ENCODE data around the gene CFAP46. TPM values are rescaled to one million over a fixed set of nuclear protein-coding genes. Genes with fewer than 3 reads are reported as not detected.
A peak's percentile ranks its signal among the peaks of the same experiment; 100 is the strongest.

CFAP46 gene
- total and polyA plus RNA-seq, 2 experiments from 2014 or later: 3.1 to 5.4 TPM

DNA sequence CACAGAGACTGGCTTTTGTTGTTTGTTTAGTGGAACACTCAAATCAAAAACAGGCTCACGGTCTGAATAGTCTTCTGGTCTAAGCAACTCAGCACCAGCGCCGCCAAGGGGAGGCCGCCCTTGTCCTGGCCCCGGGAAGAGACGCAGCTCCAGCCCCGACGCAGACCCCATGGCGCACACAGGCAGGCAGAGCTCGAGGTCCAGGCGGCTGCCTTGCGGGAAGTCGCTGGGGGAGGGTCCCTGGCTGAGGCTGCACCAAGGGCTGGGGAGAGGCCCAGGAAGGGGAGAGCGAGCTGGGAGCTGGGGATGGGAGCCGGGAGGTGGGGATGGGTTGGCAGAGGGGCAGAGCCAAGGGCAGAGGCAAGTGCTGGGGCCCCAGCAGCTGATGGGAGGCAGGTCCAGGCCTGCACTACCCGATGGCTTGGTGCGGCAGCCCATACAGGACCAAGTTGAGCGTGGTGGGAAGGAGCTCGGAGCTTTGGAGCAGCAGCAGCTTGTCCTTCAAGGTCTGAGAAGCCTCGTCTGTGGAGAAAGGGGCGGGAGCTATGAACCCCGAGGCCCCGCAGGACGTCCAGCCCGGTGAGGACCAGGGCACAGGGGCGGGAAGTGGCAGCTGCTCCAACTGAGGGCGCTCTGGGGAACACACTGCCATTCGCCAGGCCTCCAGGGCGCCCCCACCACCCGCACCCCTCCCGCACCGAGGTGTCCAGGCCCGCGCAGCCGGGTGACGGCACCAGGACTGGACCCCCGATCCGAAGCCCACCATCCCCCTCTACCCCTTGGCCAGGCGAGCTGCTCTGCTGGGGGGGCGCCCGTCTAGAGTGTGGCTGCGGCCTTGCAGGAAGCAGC, 133.8 kb downstream of the CFAP46 start:
- no peak overlapping the region for H3K27ac Mint-ChIP-seq
- H3K27me3 Mint-ChIP-seq (ENCODE audit: insufficient read depth, low read depth, poor library complexity): peaks cover 10% of the 10 kb centered on the region

More for the DNA sequence above, 133.8 kb downstream of the CFAP46 start:
- DNase-seq (ENCODE audit: low spot score): peak; percentile 49
- H3K9me2 ChIP-seq (ENCODE audit: insufficient read depth): no peaks in the 10 kb centered on the region
- ATAC-seq: peak; percentile 66
- H3K27me3 ChIP-seq (ENCODE audit: insufficient read depth): no peaks in the 10 kb centered on the region
- no peaks in the 10 kb centered on the region for H3K36me3 ChIP-seq (ENCODE audit: insufficient read depth)
- Mint-ChIP-seq H3K36me3 (ENCODE audit: low read depth) (no peaks in the 10 kb centered on the region), H3K9me3 (no peaks in the 10 kb centered on the region), H3K4me3 (no peak overlapping the region), H3K4me1 (peaks cover 4% of the 10 kb centered on the region; the same call in 1 of the 3 replicates)
- no peaks in the 10 kb centered on the region for H3F3A ChIP-seq (replicated peaks; ENCODE audit: low read depth)
- no peak overlapping the region; the same call in 1 of the 2 replicates for H2AFZ ChIP-seq
- H3K4me2 ChIP-seq: no peak overlapping the region
- no peaks in the 10 kb centered on the region for H4K20me1 ChIP-seq (replicated peaks; ENCODE audit: insufficient read depth)
- H3K79me2 ChIP-seq (replicated peaks; ENCODE audit: insufficient read depth): no peaks in the 10 kb centered on the region
- H3K4me1 ChIP-seq (ENCODE audit: insufficient read depth): no peaks in the 10 kb centered on the region
- H3K27ac ChIP-seq (ENCODE audit: low read depth): no peak overlapping the region
- no peak for TF ChIP-seq ZNF331 (CRISPR knock-in tag; IDR thresholded peaks at IDR 0.05; ENCODE audit: low read depth)
- no peak for TF ChIP-seq STAT1 (IDR thresholded peaks at IDR 0.05; ENCODE audit: unreplicated experiment)
- TF ChIP-seq, protein P1, sequence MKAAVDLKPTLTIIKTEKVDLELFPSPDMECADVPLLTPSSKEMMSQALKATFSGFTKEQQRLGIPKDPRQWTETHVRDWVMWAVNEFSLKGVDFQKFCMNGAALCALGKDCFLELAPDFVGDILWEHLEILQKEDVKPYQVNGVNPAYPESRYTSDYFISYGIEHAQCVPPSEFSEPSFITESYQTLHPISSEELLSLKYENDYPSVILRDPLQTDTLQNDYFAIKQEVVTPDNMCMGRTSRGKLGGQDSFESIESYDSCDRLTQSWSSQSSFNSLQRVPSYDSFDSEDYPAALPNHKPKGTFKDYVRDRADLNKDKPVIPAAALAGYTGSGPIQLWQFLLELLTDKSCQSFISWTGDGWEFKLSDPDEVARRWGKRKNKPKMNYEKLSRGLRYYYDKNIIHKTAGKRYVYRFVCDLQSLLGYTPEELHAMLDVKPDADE (IDR thresholded peaks at IDR 0.05): no peak
- TF ChIP-seq JUNB (IDR thresholded peaks at IDR 0.05; ENCODE audit: unreplicated experiment): no peak
- no peak for TF ChIP-seq ZNF114 (CRISPR knock-in tag; IDR thresholded peaks at IDR 0.05)
- TF ChIP-seq, protein P2, sequence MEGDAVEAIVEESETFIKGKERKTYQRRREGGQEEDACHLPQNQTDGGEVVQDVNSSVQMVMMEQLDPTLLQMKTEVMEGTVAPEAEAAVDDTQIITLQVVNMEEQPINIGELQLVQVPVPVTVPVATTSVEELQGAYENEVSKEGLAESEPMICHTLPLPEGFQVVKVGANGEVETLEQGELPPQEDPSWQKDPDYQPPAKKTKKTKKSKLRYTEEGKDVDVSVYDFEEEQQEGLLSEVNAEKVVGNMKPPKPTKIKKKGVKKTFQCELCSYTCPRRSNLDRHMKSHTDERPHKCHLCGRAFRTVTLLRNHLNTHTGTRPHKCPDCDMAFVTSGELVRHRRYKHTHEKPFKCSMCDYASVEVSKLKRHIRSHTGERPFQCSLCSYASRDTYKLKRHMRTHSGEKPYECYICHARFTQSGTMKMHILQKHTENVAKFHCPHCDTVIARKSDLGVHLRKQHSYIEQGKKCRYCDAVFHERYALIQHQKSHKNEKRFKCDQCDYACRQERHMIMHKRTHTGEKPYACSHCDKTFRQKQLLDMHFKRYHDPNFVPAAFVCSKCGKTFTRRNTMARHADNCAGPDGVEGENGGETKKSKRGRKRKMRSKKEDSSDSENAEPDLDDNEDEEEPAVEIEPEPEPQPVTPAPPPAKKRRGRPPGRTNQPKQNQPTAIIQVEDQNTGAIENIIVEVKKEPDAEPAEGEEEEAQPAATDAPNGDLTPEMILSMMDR (conservative IDR thresholded peaks at IDR 0.05; ENCODE audit: low read depth in 2 of 2): no peak
- TF ChIP-seq, protein P3, sequence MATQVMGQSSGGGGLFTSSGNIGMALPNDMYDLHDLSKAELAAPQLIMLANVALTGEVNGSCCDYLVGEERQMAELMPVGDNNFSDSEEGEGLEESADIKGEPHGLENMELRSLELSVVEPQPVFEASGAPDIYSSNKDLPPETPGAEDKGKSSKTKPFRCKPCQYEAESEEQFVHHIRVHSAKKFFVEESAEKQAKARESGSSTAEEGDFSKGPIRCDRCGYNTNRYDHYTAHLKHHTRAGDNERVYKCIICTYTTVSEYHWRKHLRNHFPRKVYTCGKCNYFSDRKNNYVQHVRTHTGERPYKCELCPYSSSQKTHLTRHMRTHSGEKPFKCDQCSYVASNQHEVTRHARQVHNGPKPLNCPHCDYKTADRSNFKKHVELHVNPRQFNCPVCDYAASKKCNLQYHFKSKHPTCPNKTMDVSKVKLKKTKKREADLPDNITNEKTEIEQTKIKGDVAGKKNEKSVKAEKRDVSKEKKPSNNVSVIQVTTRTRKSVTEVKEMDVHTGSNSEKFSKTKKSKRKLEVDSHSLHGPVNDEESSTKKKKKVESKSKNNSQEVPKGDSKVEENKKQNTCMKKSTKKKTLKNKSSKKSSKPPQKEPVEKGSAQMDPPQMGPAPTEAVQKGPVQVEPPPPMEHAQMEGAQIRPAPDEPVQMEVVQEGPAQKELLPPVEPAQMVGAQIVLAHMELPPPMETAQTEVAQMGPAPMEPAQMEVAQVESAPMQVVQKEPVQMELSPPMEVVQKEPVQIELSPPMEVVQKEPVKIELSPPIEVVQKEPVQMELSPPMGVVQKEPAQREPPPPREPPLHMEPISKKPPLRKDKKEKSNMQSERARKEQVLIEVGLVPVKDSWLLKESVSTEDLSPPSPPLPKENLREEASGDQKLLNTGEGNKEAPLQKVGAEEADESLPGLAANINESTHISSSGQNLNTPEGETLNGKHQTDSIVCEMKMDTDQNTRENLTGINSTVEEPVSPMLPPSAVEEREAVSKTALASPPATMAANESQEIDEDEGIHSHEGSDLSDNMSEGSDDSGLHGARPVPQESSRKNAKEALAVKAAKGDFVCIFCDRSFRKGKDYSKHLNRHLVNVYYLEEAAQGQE (IDR thresholded peaks at IDR 0.05; ENCODE audit: unreplicated experiment): no peak
- TF ChIP-seq, protein P4, sequence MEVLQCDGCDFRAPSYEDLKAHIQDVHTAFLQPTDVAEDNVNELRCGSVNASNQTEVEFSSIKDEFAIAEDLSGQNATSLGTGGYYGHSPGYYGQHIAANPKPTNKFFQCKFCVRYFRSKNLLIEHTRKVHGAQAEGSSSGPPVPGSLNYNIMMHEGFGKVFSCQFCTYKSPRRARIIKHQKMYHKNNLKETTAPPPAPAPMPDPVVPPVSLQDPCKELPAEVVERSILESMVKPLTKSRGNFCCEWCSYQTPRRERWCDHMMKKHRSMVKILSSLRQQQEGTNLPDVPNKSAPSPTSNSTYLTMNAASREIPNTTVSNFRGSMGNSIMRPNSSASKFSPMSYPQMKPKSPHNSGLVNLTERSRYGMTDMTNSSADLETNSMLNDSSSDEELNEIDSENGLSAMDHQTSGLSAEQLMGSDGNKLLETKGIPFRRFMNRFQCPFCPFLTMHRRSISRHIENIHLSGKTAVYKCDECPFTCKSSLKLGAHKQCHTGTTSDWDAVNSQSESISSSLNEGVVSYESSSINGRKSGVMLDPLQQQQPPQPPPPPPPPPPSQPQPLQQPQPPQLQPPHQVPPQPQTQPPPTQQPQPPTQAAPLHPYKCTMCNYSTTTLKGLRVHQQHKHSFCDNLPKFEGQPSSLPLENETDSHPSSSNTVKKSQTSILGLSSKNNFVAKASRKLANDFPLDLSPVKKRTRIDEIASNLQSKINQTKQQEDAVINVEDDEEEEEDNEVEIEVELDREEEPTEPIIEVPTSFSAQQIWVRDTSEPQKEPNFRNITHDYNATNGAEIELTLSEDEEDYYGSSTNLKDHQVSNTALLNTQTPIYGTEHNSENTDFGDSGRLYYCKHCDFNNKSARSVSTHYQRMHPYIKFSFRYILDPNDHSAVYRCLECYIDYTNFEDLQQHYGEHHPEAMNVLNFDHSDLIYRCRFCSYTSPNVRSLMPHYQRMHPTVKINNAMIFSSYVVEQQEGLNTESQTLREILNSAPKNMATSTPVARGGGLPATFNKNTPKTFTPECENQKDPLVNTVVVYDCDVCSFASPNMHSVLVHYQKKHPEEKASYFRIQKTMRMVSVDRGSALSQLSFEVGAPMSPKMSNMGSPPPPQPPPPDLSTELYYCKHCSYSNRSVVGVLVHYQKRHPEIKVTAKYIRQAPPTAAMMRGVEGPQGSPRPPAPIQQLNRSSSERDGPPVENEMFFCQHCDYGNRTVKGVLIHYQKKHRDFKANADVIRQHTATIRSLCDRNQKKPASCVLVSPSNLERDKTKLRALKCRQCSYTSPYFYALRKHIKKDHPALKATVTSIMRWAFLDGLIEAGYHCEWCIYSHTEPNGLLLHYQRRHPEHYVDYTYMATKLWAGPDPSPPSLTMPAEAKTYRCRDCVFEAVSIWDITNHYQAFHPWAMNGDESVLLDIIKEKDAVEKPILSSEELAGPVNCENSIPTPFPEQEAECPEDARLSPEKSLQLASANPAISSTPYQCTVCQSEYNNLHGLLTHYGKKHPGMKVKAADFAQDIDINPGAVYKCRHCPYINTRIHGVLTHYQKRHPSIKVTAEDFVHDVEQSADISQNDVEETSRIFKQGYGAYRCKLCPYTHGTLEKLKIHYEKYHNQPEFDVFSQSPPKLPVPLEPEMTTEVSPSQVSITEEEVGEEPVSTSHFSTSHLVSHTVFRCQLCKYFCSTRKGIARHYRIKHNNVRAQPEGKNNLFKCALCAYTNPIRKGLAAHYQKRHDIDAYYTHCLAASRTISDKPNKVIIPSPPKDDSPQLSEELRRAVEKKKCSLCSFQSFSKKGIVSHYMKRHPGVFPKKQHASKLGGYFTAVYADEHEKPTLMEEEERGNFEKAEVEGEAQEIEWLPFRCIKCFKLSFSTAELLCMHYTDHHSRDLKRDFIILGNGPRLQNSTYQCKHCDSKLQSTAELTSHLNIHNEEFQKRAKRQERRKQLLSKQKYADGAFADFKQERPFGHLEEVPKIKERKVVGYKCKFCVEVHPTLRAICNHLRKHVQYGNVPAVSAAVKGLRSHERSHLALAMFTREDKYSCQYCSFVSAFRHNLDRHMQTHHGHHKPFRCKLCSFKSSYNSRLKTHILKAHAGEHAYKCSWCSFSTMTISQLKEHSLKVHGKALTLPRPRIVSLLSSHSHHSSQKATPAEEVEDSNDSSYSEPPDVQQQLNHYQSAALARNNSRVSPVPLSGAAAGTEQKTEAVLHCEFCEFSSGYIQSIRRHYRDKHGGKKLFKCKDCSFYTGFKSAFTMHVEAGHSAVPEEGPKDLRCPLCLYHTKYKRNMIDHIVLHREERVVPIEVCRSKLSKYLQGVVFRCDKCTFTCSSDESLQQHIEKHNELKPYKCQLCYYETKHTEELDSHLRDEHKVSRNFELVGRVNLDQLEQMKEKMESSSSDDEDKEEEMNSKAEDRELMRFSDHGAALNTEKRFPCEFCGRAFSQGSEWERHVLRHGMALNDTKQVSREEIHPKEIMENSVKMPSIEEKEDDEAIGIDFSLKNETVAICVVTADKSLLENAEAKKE (CRISPR knock-in tag; IDR thresholded peaks at IDR 0.05): no peak
- no peak for TF ChIP-seq EZH2 (IDR thresholded peaks at IDR 0.05; ENCODE audit: low read depth, unreplicated experiment)
- H3K4me3 ChIP-seq: no peak overlapping the region
